ENCODE measurements around the gene DLG3. TPM values are rescaled to one million over a fixed set of nuclear protein-coding genes. Genes with fewer than 3 reads are reported as not detected.

DLG3 gene
- polyA plus RNA-seq, 1 donor (not counting 4 experiments of a cell fraction or from before 2014, with no cell fraction given): 10.1 TPM

- no peaks in the 10 kb centered on the region for H3K9me1 ChIP-seq (ENCODE audit: control insufficient read depth, extremely low read depth, insufficient read depth, low read length)
- dilution Hi-C loops (cut with MboI; ENCODE audit: extremely low pct_ligation_motif_present, low sequenced_read_pairs): no loop called here
- H3K36me3 ChIP-seq (ENCODE audit: control insufficient read depth in 2 of 2, extremely low read depth in 1 of 2, insufficient read depth in 2 of 2, low read length in 2 of 2): no peaks in the 10 kb centered on the region
- H4K20me1 ChIP-seq (ENCODE audit: control insufficient read depth, extremely low read depth, insufficient read depth, low read length): no peaks in the 10 kb centered on the region
- H3K4me3 ChIP-seq (ENCODE audit: control insufficient read depth in 2 of 3, extremely low read depth in 1 of 3, insufficient read depth in 2 of 3, low read depth in 1 of 3, low read length in 3 of 3): no peak overlapping the region
- FAIRE-seq (no peak), DNase-seq (ENCODE audit: low read depth, low spot score) (no peak)
- no peak overlapping the region for H3K4me2 ChIP-seq (ENCODE audit: control insufficient read depth, extremely low read depth, insufficient read depth, low read depth, low read length)
- H3K4me1 ChIP-seq (ENCODE audit: control insufficient read depth, extremely low read depth, insufficient read depth, low read length): no peaks in the 10 kb centered on the region
- H3K9me3 ChIP-seq (ENCODE audit: control insufficient read depth, low read depth, low read length): no peaks in the 10 kb centered on the region
- H3K9ac ChIP-seq (ENCODE audit: control insufficient read depth, extremely low read depth, insufficient read depth, low read length): no peak overlapping the region
- no peak overlapping the region for H3K27ac ChIP-seq (ENCODE audit: control insufficient read depth, insufficient read depth, low read length)
- H3K27me3 ChIP-seq (ENCODE audit: control insufficient read depth, extremely low read depth, insufficient read depth, low read length): no peaks in the 10 kb centered on the region
- no peaks in the 10 kb centered on the region for H3K79me2 ChIP-seq (ENCODE audit: control insufficient read depth, insufficient read depth, low read length)
- TF ChIP-seq CTCF (optimal IDR thresholded peaks at IDR 0.05 in 1 of 3, IDR thresholded peaks at IDR 0.05 in 1 of 3, conservative IDR thresholded peaks at IDR 0.05 in 1 of 3; ENCODE audit: extremely low read depth in 1 of 3, insufficient read depth in 2 of 3, low read length in 3 of 3) (no peak), EZH2 (IDR thresholded peaks at IDR 0.05; ENCODE audit: low read length) (no peak)
- H2AFZ ChIP-seq (ENCODE audit: control insufficient read depth, low read length): no peak overlapping the region
Observed at GRCh38 chrX:70494441-70494840, 49.8 kb downstream of the DLG3 start.

GRCh38 chrX:70496491-70496890 lies 51.9 kb downstream of the DLG3 start:
- H3K79me2 ChIP-seq (ENCODE audit: control insufficient read depth, insufficient read depth, low read length): no peaks in the 10 kb centered on the region
- H3K4me1 ChIP-seq (ENCODE audit: control insufficient read depth, extremely low read depth, insufficient read depth, low read length): no peaks in the 10 kb centered on the region
- DNase-seq (ENCODE audit: low read depth, low spot score): no peak
- no peak overlapping the region for H2AFZ ChIP-seq (ENCODE audit: control insufficient read depth, low read length)
- dilution Hi-C loops (cut with MboI; ENCODE audit: extremely low pct_ligation_motif_present, low sequenced_read_pairs): no loop called here
- H3K9me3 ChIP-seq (ENCODE audit: control insufficient read depth, low read depth, low read length): no peaks in the 10 kb centered on the region
- no peak for TF ChIP-seq CTCF (optimal IDR thresholded peaks at IDR 0.05 in 1 of 3, IDR thresholded peaks at IDR 0.05 in 1 of 3, conservative IDR thresholded peaks at IDR 0.05 in 1 of 3; ENCODE audit: extremely low read depth in 1 of 3, insufficient read depth in 2 of 3, low read length in 3 of 3)
- TF ChIP-seq EZH2 (IDR thresholded peaks at IDR 0.05; ENCODE audit: low read length): no peak
- no peaks in the 10 kb centered on the region for H3K27me3 ChIP-seq (ENCODE audit: control insufficient read depth, extremely low read depth, insufficient read depth, low read length)
- H3K27ac ChIP-seq (ENCODE audit: control insufficient read depth, insufficient read depth, low read length): no peak overlapping the region
- no peaks in the 10 kb centered on the region for H3K36me3 ChIP-seq (ENCODE audit: control insufficient read depth in 2 of 2, extremely low read depth in 1 of 2, insufficient read depth in 2 of 2, low read length in 2 of 2)
- H4K20me1 ChIP-seq (ENCODE audit: control insufficient read depth, extremely low read depth, insufficient read depth, low read length): no peaks in the 10 kb centered on the region
- no peak overlapping the region for H3K4me3 ChIP-seq (ENCODE audit: control insufficient read depth in 2 of 3, extremely low read depth in 1 of 3, insufficient read depth in 2 of 3, low read depth in 1 of 3, low read length in 3 of 3)
- H3K4me2 ChIP-seq (ENCODE audit: control insufficient read depth, extremely low read depth, insufficient read depth, low read depth, low read length): no peak overlapping the region
- no peak for FAIRE-seq
- H3K9ac ChIP-seq (ENCODE audit: control insufficient read depth, extremely low read depth, insufficient read depth, low read length): no peak overlapping the region
- no peaks in the 10 kb centered on the region for H3K9me1 ChIP-seq (ENCODE audit: control insufficient read depth, extremely low read depth, insufficient read depth, low read length)

Data from keratinocyte (primary cell).